Omental fat pad (tissue), 4 donors: ENCODE measurements around the gene DPF1. TPM values are rescaled to one million over a fixed set of nuclear protein-coding genes. Genes with fewer than 3 reads are reported as not detected.

Experiments
- ATAC-seq: fragments of 150-250 bp; one replicate; pipeline ENCODE4 v1.9.1; 2016; ENCODE audit warnings: mild to moderate bottlenecking, moderate library complexity; ENCODE audit not compliant: low FRiP score
- DNase-seq: peaks from one replicate; pipeline ENCODE4 v3.0.0-alpha.2; 2019; ENCODE audit warnings: low spot score
- CTCF ChIP-seq, 3 donors: fragments of 450-650 bp; IDR thresholded peaks; one replicate each; pipeline ENCODE4 v1.5.1; 2016 to 2017; ENCODE audit warnings: antibody characterized with exemption in 3 of 3, mild to moderate bottlenecking in 3 of 3, moderate library complexity in 2 of 3
- total RNA-seq, 4 donors: library from RNA; depleted of rRNA; stranded (reverse); fragments of >200 nt; gene quantifications; one replicate each; pipeline ENCODE4 v1.1.0, GENCODE V29; 2016

Gene DPF1
- total RNA-seq, 4 donors from 2014 or later, result not detected

DNA sequence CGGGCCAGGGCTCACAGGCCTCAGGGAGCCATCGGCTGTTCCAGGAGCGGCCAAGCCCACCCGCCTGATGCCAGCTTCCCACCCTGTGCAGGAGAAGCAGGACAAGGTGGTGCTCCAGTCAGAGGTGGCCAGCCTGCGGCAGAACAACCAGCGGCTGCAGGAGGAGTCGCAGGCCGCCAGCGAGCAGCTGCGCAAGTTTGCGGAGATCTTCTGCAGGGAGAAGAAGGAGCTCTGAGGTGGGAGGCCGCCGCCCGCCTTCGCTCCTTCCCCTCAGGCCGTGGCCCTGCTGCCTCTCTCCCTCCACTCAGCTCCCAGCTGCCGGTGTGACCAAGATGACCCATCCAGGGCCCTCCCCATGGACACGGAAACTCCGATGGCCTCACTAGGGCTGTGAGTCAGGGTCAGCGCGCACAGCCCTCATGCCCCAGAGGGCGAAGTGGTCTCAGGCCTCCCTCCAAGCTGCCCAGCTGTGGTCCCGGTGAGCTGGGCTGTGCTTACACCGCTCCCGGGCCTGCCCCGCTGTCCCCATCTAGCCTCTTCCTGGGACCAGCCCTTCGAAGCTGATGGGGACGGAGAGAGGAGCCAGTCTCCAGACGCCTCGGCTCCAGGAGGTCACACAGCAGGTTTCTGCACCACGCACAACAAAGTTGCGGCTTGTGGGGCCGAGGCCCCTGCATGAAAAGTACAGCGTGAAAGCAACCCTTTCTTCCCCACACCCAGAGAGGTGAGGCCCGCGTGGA lies 17.8 kb downstream of the DPF1 start:
- ATAC-seq (no peak), DNase-seq (no peak)
- no peak for TF ChIP-seq CTCF (IDR thresholded peaks at IDR 0.05)

GRCh38 chr19:38204728-38205127 lies 19.3 kb downstream of the DPF1 start:
- DNase-seq (no peak), ATAC-seq (no peak)
- no peak for TF ChIP-seq CTCF (IDR thresholded peaks at IDR 0.05)

GRCh38 chr19:38204096-38204495 lies 19.9 kb downstream of the DPF1 start:
- TF ChIP-seq CTCF (IDR thresholded peaks at IDR 0.05), result no peak
- DNase-seq, result no peak
- no peak for ATAC-seq

DNA sequence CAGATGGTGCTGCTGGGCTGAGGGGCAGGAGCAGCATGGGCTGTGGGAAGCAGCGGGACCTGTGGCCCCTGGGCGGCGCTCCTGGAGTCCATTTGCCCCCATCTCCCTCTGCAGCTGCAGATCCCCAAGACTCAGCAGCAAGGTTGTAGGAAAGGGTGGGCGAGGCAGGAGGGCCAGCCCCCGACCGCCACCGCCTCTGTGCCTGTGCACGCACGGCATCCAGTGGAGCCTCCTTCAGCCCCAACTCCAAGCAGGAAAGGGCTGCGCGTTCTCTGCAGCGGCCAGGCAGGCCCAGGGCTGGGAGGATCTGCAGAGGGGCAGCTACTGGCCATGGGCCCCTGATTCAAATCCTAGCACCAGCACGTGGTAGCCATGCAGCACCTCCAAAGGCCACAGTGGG lies 20.8 kb downstream of the DPF1 start:
- TF ChIP-seq CTCF (IDR thresholded peaks at IDR 0.05), result no peak
- ATAC-seq, result no peak

GRCh38 chr19:38202504-38202903 lies 21.5 kb downstream of the DPF1 start:
- no peak for TF ChIP-seq CTCF (IDR thresholded peaks at IDR 0.05)
- DNase-seq, result no peak
- ATAC-seq, result no peak

More for the DNA sequence above, 20.8 kb downstream of the DPF1 start:
- no peak for DNase-seq

GRCh38 chr19:38201731-38202130 lies 22.3 kb downstream of the DPF1 start:
- ATAC-seq (no peak), DNase-seq (no peak)
- TF ChIP-seq CTCF (IDR thresholded peaks at IDR 0.05), result no peak

- ATAC-seq (no peak), DNase-seq (no peak)
- TF ChIP-seq CTCF (IDR thresholded peaks at IDR 0.05), result no peak
These were observed 24.7 kb downstream of the DPF1 start for GRCh38 chr19:38199340-38199739.
